Stomach (tissue), 4 donors: ENCODE measurements around the gene MYO10.

Source experiments
- CTCF ChIP-seq, 7 experiments: fragments of 450-650 bp in 4 of 7; fragments of 200-600 bp in 3 of 7; sonication (generic) in 3 of 7; IDR thresholded peaks; one replicate each; pipeline ENCODE4 v1.5.1; 2016 to 2019; ENCODE audit warnings: antibody characterized with exemption in 7 of 7, control low read depth in 2 of 7, mild to moderate bottlenecking in 1 of 7
- POLR2AphosphoS5 ChIP-seq, 3 donors: sonication (generic); formaldehyde crosslinking; IDR thresholded peaks; one replicate each; pipeline ENCODE4 v1.6.1; 2016; ENCODE audit warnings: antibody characterized with exemption in 3 of 3

DNA sequence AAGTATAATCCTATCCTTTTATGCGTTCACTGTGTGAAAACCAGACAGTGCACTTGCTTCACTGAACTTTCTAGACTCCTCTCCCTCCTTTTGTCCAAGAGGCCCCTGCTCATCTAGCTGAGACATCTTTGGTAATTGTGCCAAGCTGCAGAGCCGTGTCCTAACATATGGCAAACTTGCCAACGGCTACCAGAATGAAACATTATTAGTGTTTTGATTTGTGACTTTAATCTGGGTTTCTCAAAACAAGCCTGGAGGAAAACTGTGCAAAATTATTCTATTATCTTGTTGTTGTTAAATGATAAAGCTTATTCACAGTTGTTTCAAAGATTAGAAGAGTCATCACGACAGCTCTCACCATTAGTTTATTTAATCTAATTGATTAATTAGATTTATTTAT is 240.3 kb downstream of the MYO10 start:
- no peak for TF ChIP-seq CTCF (IDR thresholded peaks at IDR 0.05)
- no peak for TF ChIP-seq POLR2AphosphoS5 (IDR thresholded peaks at IDR 0.05)
